Measurements from ENCODE around the gene IP6K3.

The IP6K3 gene

GRCh38 chr6:33702345-33702977 is 44.2 kb downstream of the IP6K3 start:
- peak; percentile 57 for DNase-seq

- peak; percentile 80 for DNase-seq
Measured at GRCh38 chr6:33700391-33701050, 46.2 kb downstream of the IP6K3 start.

- no peak for DNase-seq
Measured at GRCh38 chr6:33699739-33700138, 47.0 kb downstream of the IP6K3 start.

- no peak for DNase-seq
Measured at GRCh38 chr6:33699131-33699530, 47.6 kb downstream of the IP6K3 start.

GRCh38 chr6:33698494-33698893 is 48.2 kb downstream of the IP6K3 start:
- no peak for DNase-seq

- DNase-seq, result no peak
Measured at GRCh38 chr6:33697845-33698244, 48.9 kb downstream of the IP6K3 start.

- no peak for DNase-seq
Measured at GRCh38 chr6:33696548-33697518, 49.9 kb downstream of the IP6K3 start.

- no peak for DNase-seq
Measured at GRCh38 chr6:33696076-33696475, 50.6 kb downstream of the IP6K3 start.

GRCh38 chr6:33695451-33695887 is 51.2 kb downstream of the IP6K3 start:
- DNase-seq, result no peak

GRCh38 chr6:33694977-33695376 is 51.7 kb downstream of the IP6K3 start:
- no peak for DNase-seq

GRCh38 chr6:33694401-33694931 is 52.2 kb downstream of the IP6K3 start:
- peak; percentile 24 for DNase-seq

- DNase-seq, result no peak
Measured at GRCh38 chr6:33693186-33694105, 53.3 kb downstream of the IP6K3 start.

- DNase-seq, result peak; percentile 20
Measured at GRCh38 chr6:33692760-33693158, 53.9 kb downstream of the IP6K3 start.

- no peak for DNase-seq
Measured at GRCh38 chr6:33692078-33692759, 54.5 kb downstream of the IP6K3 start.

GRCh38 chr6:33691456-33692077 is 55.1 kb downstream of the IP6K3 start:
- no peak for DNase-seq

- no peak for DNase-seq
Measured at GRCh38 chr6:33690766-33691165, 55.9 kb downstream of the IP6K3 start.

- no peak for DNase-seq
Measured at GRCh38 chr6:33689879-33690278, 56.8 kb downstream of the IP6K3 start.

- DNase-seq, result no peak
Measured at GRCh38 chr6:33689148-33689494, 57.6 kb downstream of the IP6K3 start.

- DNase-seq, result no peak
Measured at GRCh38 chr6:33688451-33689147, 58.1 kb downstream of the IP6K3 start.

- no peak for DNase-seq
Measured at GRCh38 chr6:33688006-33688405, 58.7 kb downstream of the IP6K3 start.
